Measurements from ENCODE around the gene AP3S2. TPM values are rescaled to one million over a fixed set of nuclear protein-coding genes. Genes with fewer than 3 reads are reported as not detected.

The AP3S2 gene
- total RNA-seq, 1 experiment from 2014 or later: 23.3 TPM

- TF ChIP-seq RAD21 (IDR thresholded peaks at IDR 0.05; ENCODE audit: low read depth): no peak
- TF ChIP-seq CBX3 (IDR thresholded peaks at IDR 0.05; ENCODE audit: low read depth): no peak
- TF ChIP-seq POLR2AphosphoS5 (IDR thresholded peaks at IDR 0.05; ENCODE audit: low read depth, low read length): no peak
These were observed 71.8 kb downstream of the AP3S2 start (continued) for GRCh38 chr15:89822026-89822425.

DNA sequence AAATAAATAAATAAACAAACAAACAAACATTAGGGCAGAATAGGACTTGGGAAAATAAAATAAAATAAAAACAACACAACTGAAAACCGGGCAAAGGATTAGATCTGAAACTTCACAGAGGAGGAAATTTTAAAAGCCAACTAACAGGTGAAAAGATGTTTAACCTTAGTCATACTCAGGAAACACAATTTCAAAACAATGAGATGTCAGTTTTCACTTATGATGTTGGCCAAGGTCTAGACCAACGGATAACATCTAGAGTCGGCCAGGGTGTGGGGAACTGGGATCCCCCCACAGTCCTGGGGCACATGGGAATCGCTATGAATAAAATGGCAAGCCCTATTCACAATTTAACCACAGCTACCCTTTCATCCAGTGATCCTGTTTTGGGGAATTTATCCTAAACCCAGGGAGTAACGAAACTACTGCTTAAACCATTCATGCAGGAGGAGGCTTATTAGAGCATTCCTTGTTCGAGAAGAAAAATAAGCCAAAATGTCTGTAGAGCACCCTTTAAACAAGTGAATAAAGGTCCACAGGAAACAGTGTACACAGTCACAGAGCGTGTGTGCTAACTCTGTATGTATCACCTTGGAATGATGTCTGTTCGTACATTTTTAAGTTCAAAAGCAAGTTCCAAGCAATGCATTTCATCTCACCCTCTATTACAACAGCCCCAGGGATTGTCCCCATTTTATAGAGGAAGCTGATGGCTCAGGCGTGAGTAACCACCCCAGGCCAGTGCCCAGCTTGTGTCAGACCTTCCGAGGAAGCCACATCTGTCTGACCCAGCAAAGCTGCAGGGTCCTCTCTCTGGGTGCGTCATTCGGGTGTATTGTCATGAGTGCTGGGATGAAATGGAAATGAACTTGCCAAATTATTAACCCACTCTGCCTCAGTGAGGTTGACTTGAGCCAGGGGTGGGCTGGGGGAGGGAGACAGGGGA is 72.9 kb downstream of the AP3S2 start:
- Histone ChIP-seq H4K20me1 (ENCODE audit: insufficient read depth) (no peaks in the 10 kb centered on the region), H3K36me3 (ENCODE audit: control insufficient read depth in 1 of 2, insufficient read depth in 2 of 2, low read length in 2 of 2) (no peaks in the 10 kb centered on the region), H3K27me3 (ENCODE audit: insufficient read depth, low read length) (no peaks in the 10 kb centered on the region), H3K4me2 (ENCODE audit: low read length) (peak overlapping the region; percentile 43), H3K27ac (ENCODE audit: low read depth, low read length) (no peak overlapping the region), H3K79me2 (ENCODE audit: insufficient read depth, low read length) (no peaks in the 10 kb centered on the region), H3K9ac (ENCODE audit: low read length) (peak overlapping the region; percentile 3; the same call in 1 of the 2 replicates), H2AFZ (ENCODE audit: low read depth, low read length, poor library complexity, severe bottlenecking) (no peak overlapping the region), H3K4me3 (replicated peaks in 1 of 2; ENCODE audit: low read depth in 1 of 2, low read length in 2 of 2) (no peak overlapping the region), H3K4me1 (ENCODE audit: control insufficient read depth in 1 of 2, insufficient read depth in 2 of 2, low read length in 2 of 2) (peaks cover 5 to 36% of the 10 kb centered on the region in 2 experiments; a peak in 3 of 4 replicates), H3K9me2 (ENCODE audit: insufficient read depth) (no peaks in the 10 kb centered on the region), H3K9me3 (ENCODE audit: control insufficient read depth in 1 of 2, insufficient read depth in 1 of 2, low read depth in 1 of 2, low read length in 2 of 2) (no peaks in the 10 kb centered on the region)
- ChIA-PET RAD21 (ENCODE audit: low non-redundant PET in 1 of 2, low total read pairs in 2 of 2, uncharacterized antibody in 2 of 2, unreplicated experiment in 2 of 2) (no interaction called here), POLR2A (no interaction called here), CTCF (interaction anchor here (0.7 kb wide), 1 partner anchor 15 kb away, joined by 5 read pairs; no protein-coding TSS in a partner anchor)
- ATAC-seq (peak; percentile 56), DNase-seq (ENCODE audit: low read depth, low spot score) (peak; percentile 6)
- intact Hi-C loops (cut with micrococcal nuclease): no loop called here
- BruUV-seq (replicated peaks): no TSS peak
- no peak for TF ChIP-seq SIN3A (IDR thresholded peaks at IDR 0.05; ENCODE audit: low read depth)
- no peak for TF ChIP-seq ZNF274 (IDR thresholded peaks at IDR 0.05; ENCODE audit: low read depth, low read length)
- no peak for TF ChIP-seq POLR2AphosphoS5 (IDR thresholded peaks at IDR 0.05; ENCODE audit: low read depth, low read length)
- TF ChIP-seq CBX3 (IDR thresholded peaks at IDR 0.05; ENCODE audit: low read depth): no peak
- TF ChIP-seq EZH2phosphoT487 (IDR thresholded peaks at IDR 0.05; ENCODE audit: borderline replicate concordance): no peak
- TF ChIP-seq SRF (IDR thresholded peaks at IDR 0.05; ENCODE audit: low read depth): no peak
- TF ChIP-seq FOSL1 (IDR thresholded peaks at IDR 0.05; ENCODE audit: low read depth): peak; percentile 65; the same call in 1 of the 2 replicates
- peak; percentile 66 for TF ChIP-seq SP1 (IDR thresholded peaks at IDR 0.05; ENCODE audit: low read depth)
